ENCODE results near the gene CD58.
"Not testable (repeated sequence)": the region's sequence is repeated elsewhere in the genome, so short reads cannot be mapped to it uniquely, and the experiment has no call there.

The CD58 gene, protein sequence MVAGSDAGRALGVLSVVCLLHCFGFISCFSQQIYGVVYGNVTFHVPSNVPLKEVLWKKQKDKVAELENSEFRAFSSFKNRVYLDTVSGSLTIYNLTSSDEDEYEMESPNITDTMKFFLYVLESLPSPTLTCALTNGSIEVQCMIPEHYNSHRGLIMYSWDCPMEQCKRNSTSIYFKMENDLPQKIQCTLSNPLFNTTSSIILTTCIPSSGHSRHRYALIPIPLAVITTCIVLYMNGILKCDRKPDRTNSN

GRCh38 chr1:116570358-116571214 is at the start of gene CD58:
CD58 (minus strand) TSS chr1:116571026; CDS start chr1:116570972, 54 bp downstream.
- peak; percentile 68 for DNase-seq (ENCODE audit: low read depth)

DNA sequence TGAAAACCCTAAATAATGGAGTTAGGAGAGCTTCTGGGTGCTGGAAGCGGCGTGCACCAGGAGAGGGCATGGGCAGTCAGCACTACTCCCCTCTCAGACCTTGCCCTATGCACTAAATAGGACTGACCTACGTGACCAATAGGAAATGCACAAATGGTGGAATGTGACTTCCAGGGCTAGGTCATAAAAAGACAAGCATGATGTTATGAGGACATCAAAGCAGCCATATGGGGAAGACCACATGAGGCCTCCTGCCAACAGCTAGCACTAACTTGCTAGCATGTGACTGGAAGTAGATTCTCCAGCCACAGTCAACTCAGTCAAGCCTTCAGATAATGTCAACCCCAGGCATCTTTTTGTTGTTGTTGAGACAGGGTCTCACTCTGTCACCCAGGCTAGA is 49.6 kb upstream of the CD58 start:
- not testable (repeated sequence) for DNase-seq (ENCODE audit: low read depth)

DNA sequence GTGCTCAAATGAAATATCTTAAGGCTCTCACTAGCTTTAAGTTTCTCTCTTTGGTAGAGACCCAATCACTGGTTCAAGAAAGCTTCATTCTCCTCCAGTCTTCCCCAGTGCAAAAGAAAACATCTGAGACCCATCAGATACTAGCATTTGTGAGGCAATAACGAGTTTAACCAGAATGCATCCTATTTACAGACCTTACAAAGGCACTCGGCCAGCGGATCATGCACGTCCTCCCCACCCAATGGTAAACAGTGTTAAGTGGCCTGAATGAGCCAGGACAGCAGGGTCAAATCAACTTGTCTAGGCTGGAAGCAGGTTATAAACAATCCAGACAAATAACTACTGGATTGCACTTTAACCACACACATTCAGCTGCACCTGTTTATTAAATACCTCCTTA is 48.3 kb upstream of the CD58 start:
- not testable (repeated sequence) for DNase-seq (ENCODE audit: low read depth)

DNA sequence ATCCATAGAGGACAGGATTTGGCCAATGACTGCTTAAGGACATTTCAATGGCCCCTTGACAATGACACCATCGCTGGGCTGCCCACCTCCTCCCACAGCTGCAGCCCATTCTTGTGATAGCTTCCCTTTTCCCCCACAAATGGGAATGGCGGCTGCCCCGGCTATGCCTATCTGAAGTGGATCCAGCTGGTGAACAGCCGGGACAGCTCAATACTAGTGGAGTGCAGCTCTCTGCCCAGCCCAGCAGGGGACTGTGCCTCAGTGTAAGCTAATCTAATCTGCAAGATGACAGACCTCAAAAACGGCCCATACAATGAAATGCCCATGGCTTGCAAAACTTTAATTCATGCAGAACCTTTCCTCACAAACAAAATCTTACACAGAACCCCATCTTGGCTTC is 47.0 kb upstream of the CD58 start:
- not testable (repeated sequence) for DNase-seq (ENCODE audit: low read depth)

GRCh38 chr1:116613825-116614224 is 43.0 kb upstream of the CD58 start:
- DNase-seq (ENCODE audit: low read depth): not testable (repeated sequence)

- not testable (repeated sequence) for DNase-seq (ENCODE audit: low read depth)
Observed at GRCh38 chr1:116609801-116610371, 39.1 kb upstream of the CD58 start.

- not testable (repeated sequence) for DNase-seq (ENCODE audit: low read depth)
Observed at GRCh38 chr1:116608841-116609240, 38.0 kb upstream of the CD58 start.

DNA sequence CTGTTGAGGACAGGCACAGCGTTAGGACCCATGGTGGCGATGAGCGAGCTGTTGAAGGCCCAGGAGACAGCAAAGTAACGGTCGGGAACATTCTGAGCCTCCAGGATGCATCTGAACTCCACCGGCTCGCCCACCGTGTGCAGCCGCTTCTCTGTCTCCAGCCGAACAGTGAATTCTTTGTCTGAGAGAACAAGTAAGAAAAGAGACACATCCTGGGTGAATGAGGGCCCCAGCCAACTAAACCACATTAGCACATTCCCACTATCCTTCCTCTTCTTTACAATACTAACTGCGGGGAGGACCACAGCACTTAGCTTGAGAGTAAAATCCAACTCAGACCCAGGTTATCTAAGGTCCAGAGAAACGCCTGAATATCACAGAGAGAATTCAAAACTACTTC is 37.3 kb upstream of the CD58 start:
- DNase-seq (ENCODE audit: low read depth): not testable (repeated sequence)

DNA sequence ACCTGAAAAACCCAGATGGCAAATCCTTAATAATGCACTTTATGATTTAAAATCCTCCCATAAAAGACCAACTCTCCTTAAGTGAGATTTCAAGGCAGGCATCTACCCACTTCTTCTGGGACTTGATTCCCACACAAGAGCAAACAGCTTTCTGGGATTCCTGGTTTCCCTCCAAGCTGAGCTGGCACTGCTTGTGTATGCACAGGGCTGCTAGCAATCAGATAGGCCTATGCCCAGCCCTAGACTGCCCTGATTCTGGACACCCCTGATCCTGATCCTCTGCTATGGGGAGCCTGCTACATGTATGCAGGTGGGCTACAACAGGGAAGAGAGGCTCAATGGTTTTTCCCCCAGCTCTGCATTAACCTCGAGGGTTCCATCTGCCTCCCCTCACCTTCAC is 36.6 kb upstream of the CD58 start:
- DNase-seq (ENCODE audit: low read depth): not testable (repeated sequence)

- DNase-seq (ENCODE audit: low read depth): not testable (repeated sequence)
Observed at GRCh38 chr1:116606067-116606466, 35.2 kb upstream of the CD58 start.

DNA sequence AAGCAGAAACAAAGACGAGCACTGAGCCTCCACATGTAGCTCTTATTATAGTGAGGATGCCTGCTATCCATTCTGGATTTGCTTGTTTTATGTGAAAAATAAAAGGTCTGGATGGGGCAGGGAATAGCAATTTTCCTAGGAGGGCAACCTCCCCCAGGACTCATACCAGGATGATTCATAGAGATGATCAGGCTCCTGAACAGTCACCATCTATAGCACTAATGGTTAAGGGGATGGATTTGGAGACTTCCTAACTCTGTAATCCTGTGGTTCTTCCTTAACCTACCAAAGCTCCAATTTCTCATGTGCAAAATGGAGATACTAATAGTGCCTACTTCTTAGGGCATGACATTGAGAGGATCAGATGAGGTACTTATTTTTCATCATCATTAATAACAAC is 34.5 kb upstream of the CD58 start:
- DNase-seq (ENCODE audit: low read depth): no peak

GRCh38 chr1:116604408-116604807 is 33.6 kb upstream of the CD58 start:
- not testable (repeated sequence) for DNase-seq (ENCODE audit: low read depth)

DNA sequence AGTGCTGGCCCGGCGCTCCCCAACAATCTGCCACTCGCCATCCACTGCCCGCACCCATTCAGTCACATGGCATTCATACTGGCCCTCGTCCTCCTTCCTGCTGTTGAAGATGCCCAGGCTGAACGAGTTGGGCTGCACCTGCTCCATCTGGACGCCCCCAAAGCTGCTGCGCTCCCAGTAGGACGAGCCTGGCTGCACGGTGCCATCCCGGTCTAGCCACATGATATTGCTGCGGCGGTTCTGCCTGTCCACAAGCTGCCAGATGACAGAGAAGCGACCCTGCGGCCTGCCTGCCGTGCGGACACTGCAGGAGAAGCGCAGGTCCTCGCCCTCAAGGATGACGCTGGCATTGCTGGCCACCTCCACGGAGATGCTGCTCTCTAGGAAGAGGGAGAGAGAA is 32.8 kb upstream of the CD58 start:
- not testable (repeated sequence) for DNase-seq (ENCODE audit: low read depth)

DNA sequence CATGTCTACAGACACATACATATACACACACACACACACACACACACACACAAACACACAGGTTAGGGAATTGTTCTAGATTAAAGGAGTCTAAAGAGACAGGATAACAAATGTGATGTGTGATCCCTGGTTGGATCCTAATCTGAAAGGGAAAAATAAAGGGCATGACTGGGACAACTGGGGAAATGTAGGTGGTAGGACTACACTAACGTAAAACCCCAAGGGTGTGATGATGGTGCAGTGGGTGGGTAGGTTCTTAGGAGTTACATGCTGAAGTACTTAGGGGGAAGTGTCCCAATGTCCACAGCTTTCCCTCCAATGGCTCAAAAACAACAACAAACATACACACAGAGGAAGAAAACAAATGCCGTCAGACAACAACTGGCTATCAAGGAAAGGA is 28.5 kb upstream of the CD58 start:
- not testable (repeated sequence) for DNase-seq (ENCODE audit: low read depth)

GRCh38 chr1:116598420-116599036 is 27.7 kb upstream of the CD58 start:
- DNase-seq (ENCODE audit: low read depth): not testable (repeated sequence)

- DNase-seq (ENCODE audit: low read depth): not testable (repeated sequence)
Observed at GRCh38 chr1:116597388-116597787, 26.6 kb upstream of the CD58 start.

DNA sequence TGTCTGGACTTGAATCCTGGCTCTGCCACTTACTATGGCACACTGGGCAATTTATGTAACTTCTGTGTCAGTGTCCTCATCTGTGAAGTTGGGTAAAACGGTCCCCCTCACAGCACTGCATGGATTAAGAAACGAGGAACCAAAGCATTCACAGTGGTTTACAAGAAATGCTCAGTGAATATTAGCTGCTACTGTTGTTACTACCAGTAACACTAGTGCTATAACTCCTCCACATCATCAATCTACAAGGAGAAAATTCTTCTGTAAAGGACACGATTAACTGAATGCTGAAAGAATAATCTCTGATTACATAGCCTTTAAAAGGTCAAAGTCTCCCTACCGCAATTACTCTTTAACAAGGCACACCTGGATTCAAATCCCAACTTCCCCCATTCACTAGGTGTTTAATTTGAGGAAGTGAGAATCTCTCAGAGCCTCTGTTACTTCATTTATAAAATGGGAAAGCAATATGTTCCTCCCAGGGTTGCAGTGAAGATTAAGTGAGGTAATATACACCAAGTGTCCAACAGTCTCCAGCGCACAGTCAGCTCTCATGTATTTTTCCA is 26.0 kb upstream of the CD58 start:
- DNase-seq (ENCODE audit: low read depth): not testable (repeated sequence)

- not testable (repeated sequence) for DNase-seq (ENCODE audit: low read depth)
Observed at GRCh38 chr1:116595946-116596741, 25.3 kb upstream of the CD58 start.

DNA sequence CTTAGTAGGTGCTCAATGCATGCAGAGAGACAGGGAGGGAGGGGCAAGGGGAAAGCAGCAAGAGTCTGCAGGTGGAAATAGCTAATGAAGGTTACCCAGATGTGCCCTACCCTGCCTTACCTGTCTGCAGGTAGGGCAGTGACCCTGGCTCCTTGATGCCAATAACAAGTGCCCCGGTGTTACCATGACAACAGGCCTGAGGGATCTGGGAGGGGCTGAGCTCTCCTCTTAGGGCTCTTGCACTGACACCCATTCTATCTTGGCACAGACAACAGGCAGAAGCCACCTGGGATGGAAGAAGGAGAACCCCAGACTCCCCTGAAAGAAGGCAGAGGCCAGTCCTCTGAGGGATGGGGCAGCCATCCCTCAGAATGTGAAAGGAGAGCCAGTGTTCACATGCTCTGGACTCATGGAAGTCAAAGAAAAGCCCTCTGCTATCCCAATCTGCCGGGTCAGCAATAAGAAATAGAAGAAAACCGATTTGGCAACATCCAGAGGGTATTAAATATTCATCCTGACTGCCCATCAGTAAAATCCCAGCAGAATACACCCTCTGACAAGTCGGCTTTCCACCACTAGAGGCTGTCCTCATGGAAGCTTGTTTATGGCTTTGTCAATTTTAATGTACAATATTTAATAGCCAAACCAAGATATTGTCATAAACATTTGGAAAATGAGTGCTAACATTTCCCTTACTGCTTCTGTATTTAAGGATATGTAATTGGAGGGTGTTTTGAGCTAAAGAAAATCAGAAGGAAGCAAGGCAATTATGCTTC is 24.4 kb upstream of the CD58 start:
- DNase-seq (ENCODE audit: low read depth): not testable (repeated sequence)

GRCh38 chr1:116593977-116594376 is 23.2 kb upstream of the CD58 start:
- not testable (repeated sequence) for DNase-seq (ENCODE audit: low read depth)

All from stromal cell of bone marrow (primary cell).